SK-N-SH (cell line): ENCODE measurements around the gene DRC3. TPM values are rescaled to one million over a fixed set of nuclear protein-coding genes. Genes with fewer than 3 reads are reported as not detected.

Experiments
- CTCF ChIA-PET: fragments of 300-600, 350-600 bp; formaldehyde crosslinking; extraction: SDS; loops from one replicate; lab custom pipeline; 2021; lab: Yijun Ruan, JAX
- POLR2A ChIA-PET: fragments of 350-600 bp; sonication (Branson Sonifier 250); formaldehyde crosslinking; extraction: SDS; loops from one replicate; lab custom pipeline; 2020; ENCODE audit warnings: antibody characterized with exemption, inconsistent platforms; lab: Yijun Ruan, JAX
- DNase-seq: peaks from one replicate; pipeline ENCODE4 v3.0.0; 2012
- H2AFZ ChIP-seq: fragments of 200-600 bp; sonication (generic); 2 replicates; pipeline ENCODE4 v1.8.1; 2016; ENCODE audit warnings: antibody characterized with exemption, mild to moderate bottlenecking, low read depth
- H3F3A ChIP-seq: fragments of 200-600 bp; sonication (generic); replicated peaks from 2 replicates; pipeline ENCODE3; 2016; ENCODE audit warnings: antibody characterized with exemption, mild to moderate bottlenecking; ENCODE audit not compliant: insufficient read depth
- H3K27ac ChIP-seq, 2 experiments: fragments of 200-500 bp in 1 of 2; fragments of 200-600 bp in 1 of 2; sonication (Bioruptor generic) in 1 of 2; sonication (generic), shearing (Covaris generic) in 1 of 2; 2 replicates each; pipeline versions ENCODE4 v1.5.1 to v1.6.1; 2014 to 2016; ENCODE audit warnings: low read depth in 2 of 2, inconsistent platforms in 1 of 2, low read length in 1 of 2, mild to moderate bottlenecking in 1 of 2, mixed read lengths in 1 of 2
- H3K27me3 ChIP-seq: fragments of 200-600 bp; sonication (generic), shearing (Covaris generic); 2 replicates; pipeline ENCODE4 v1.6.1; 2016; ENCODE audit warnings: mixed run types; ENCODE audit not compliant: insufficient read depth
- H3K36me3 ChIP-seq, 2 experiments: fragments of 200-500 bp in 1 of 2; fragments of 200-600 bp in 1 of 2; sonication (Bioruptor generic) in 1 of 2; sonication (generic) in 1 of 2; replicated peaks in 1 of 2; 2 replicates each; pipeline versions ENCODE3 to v1.5.1; 2014 to 2016; ENCODE audit warnings: low read length in 1 of 2, mild to moderate bottlenecking in 1 of 2; ENCODE audit not compliant: insufficient read depth in 2 of 2, control insufficient read depth in 1 of 2
- H3K4me1 ChIP-seq, 2 experiments: fragments of 200-500 bp in 1 of 2; fragments of 200-600 bp in 1 of 2; sonication (Bioruptor generic) in 1 of 2; sonication (generic), shearing (Covaris generic) in 1 of 2; 2 replicates each; pipeline versions ENCODE4 v1.5.1 to v1.6.1; 2014 to 2016; ENCODE audit warnings: low read depth in 1 of 2, low read length in 1 of 2, mixed run types in 1 of 2; ENCODE audit not compliant: insufficient read depth in 2 of 2, control insufficient read depth in 1 of 2
- H3K4me2 ChIP-seq: fragments of 200-600 bp; sonication (generic), shearing (Covaris generic); 2 replicates; pipeline ENCODE4 v1.6.1; 2017; ENCODE audit warnings: mixed run types
- H3K4me3 ChIP-seq, 2 experiments: fragments of 200-500 bp in 1 of 2; fragments of 200-600 bp in 1 of 2; sonication (Bioruptor generic) in 1 of 2; sonication (generic), shearing (Covaris generic) in 1 of 2; 2 replicates each; pipeline versions ENCODE4 v1.5.1 to v1.8.1; 2014 to 2016; ENCODE audit warnings: low read depth in 2 of 2, inconsistent platforms in 1 of 2, low read length in 1 of 2, mild to moderate bottlenecking in 1 of 2, mixed read lengths in 1 of 2, moderate library complexity in 1 of 2
- H3K79me2 ChIP-seq: fragments of 200-600 bp; sonication (generic); 2 replicates; pipeline ENCODE4 v1.8.1; 2017; ENCODE audit warnings: mild to moderate bottlenecking; ENCODE audit not compliant: insufficient read depth
- H3K9ac ChIP-seq: fragments of 200-600 bp; sonication (generic); 2 replicates; pipeline ENCODE4 v1.6.1; 2017; ENCODE audit warnings: mixed run types
- H3K9me2 ChIP-seq: fragments of 200-600 bp; sonication (generic); 2 replicates; pipeline ENCODE4 v1.6.1; 2017; ENCODE audit warnings: mixed run types
- H3K9me3 ChIP-seq: fragments of 200-600 bp; sonication (generic); 2 replicates; pipeline ENCODE4 v1.6.1; 2017; ENCODE audit warnings: mixed run types, mild to moderate bottlenecking, moderate library complexity
- H4K20me1 ChIP-seq: fragments of 200-600 bp; sonication (generic); 2 replicates; pipeline ENCODE4 v1.6.1; 2017; ENCODE audit warnings: mild to moderate bottlenecking, mixed run types; ENCODE audit not compliant: insufficient read depth
- CHD2 ChIP-seq: fragments of 150-350 bp; IDR thresholded peaks from 2 replicates; pipeline ENCODE4 v1.6.1; 2018; ENCODE audit warnings: low read length; ENCODE audit not compliant: partially characterized antibody
- EP300 ChIP-seq, 2 experiments: IDR thresholded peaks; 2 replicates each; pipeline versions ENCODE4 v1.4.0 to v1.6.1; 2012; ENCODE audit warnings: borderline replicate concordance in 1 of 2, low read depth in 1 of 2, low read length in 1 of 2
- EZH2phosphoT487 ChIP-seq: fragments of 200-600 bp; sonication (generic); IDR thresholded peaks from 2 replicates; pipeline ENCODE4 v1.6.1; 2017; ENCODE audit warnings: low read depth, mixed run types, mild to moderate bottlenecking, antibody characterized with exemption, moderate library complexity, borderline replicate concordance
- FOXJ3 ChIP-seq: sonication (generic); formaldehyde crosslinking; IDR thresholded peaks from 2 replicates; pipeline ENCODE4 v1.5.1; 2020; ENCODE audit warnings: mild to moderate bottlenecking, missing genetic modification reagents
- IRF3 ChIP-seq: fragments of 150-350 bp; IDR thresholded peaks from 2 replicates; pipeline ENCODE4 v1.6.1; 2016; ENCODE audit warnings: mild to moderate bottlenecking, low read depth, low read length
- JUND ChIP-seq: IDR thresholded peaks from 2 replicates; pipeline ENCODE4 v1.4.0; 2012
- MXI1 ChIP-seq: IDR thresholded peaks from 2 replicates; pipeline ENCODE4 v1.6.1; 2012; ENCODE audit warnings: mild to moderate bottlenecking, low read depth, low read length, improper control_type of control experiment
- NFIC ChIP-seq: IDR thresholded peaks from 2 replicates; pipeline ENCODE4 v1.4.0; 2012; ENCODE audit warnings: borderline replicate concordance
- PBX3 ChIP-seq: IDR thresholded peaks from 2 replicates; pipeline ENCODE4; 2012
- POLR2AphosphoS5 ChIP-seq: IDR thresholded peaks from 2 replicates; pipeline ENCODE4 v1.6.1; 2012; ENCODE audit warnings: low read depth, low read length
- REST ChIP-seq: IDR thresholded peaks from 2 replicates; pipeline ENCODE4 v1.6.1; 2012; ENCODE audit warnings: mild to moderate bottlenecking, low read depth, low read length, moderate library complexity
- RFX5 ChIP-seq: IDR thresholded peaks from 2 replicates; pipeline ENCODE4 v1.6.1; 2012; ENCODE audit warnings: mild to moderate bottlenecking, improper control_type of control experiment, low read length
- RXRA ChIP-seq: IDR thresholded peaks from 2 replicates; pipeline ENCODE4 v1.4.0; 2012; ENCODE audit warnings: low read depth, mild to moderate bottlenecking, borderline replicate concordance
- TAF1 ChIP-seq: IDR thresholded peaks from 2 replicates; pipeline ENCODE4 v1.6.1; 2012; ENCODE audit warnings: low read depth, mild to moderate bottlenecking, low read length, moderate library complexity, borderline replicate concordance
- TEAD4 ChIP-seq: IDR thresholded peaks from 2 replicates; pipeline ENCODE4 v1.4.0; 2012; ENCODE audit warnings: mild to moderate bottlenecking, borderline replicate concordance; ENCODE audit not compliant: insufficient read depth
- ZBTB33 ChIP-seq: IDR thresholded peaks from 2 replicates; pipeline ENCODE4 v1.4.0; 2012; ENCODE audit warnings: low read depth, borderline replicate concordance
- WGBS: methylation state at CpG from one replicate; pipeline ENCODE4 v1.1.6; 2017; ENCODE audit warnings: low lambda C conversion rate; 5-methylcytosine and 5-hydroxymethylcytosine counted together
- polyA plus RNA-seq, 3 experiments: library from polyadenylated mRNA; depleted of rRNA; stranded (reverse); fragments of >200 nt; gene quantifications; 2 replicates each; pipeline ENCODE4 v1.2.3, GENCODE V29; 2012

The DRC3 gene
- polyA plus RNA-seq, 1 of the 3 experiments (the other 2 are of a cell fraction) = 3.6 TPM

GRCh38 chr17:18038149-18038850 lies 65.6 kb downstream of the DRC3 start:
- Histone ChIP-seq H2AFZ (peak overlapping the region; percentile 91), H4K20me1 (no peaks in the 10 kb centered on the region)
- CTCF ChIA-PET = interaction anchor here (0.6 to 2.9 kb wide), 6 partner anchors 17 to 147 kb away, joined by 3 to 11 read pairs (median 4); no protein-coding TSS in a partner anchor
- TF ChIP-seq RFX5 = no peak
- TF ChIP-seq, all 33 proteins: peak for 0
- Histone ChIP-seq H3K9me2 (no peaks in the 10 kb centered on the region), H3K4me2 (peak overlapping the region; percentile 79), H3K79me2 (peaks cover 61% of the 10 kb centered on the region), H3K27me3 (no peaks in the 10 kb centered on the region), H3K9ac (peak overlapping the region; percentile 72), H3F3A (peaks cover 7% of the 10 kb centered on the region), H3K36me3 (no peaks in the 10 kb centered on the region), H3K9me3 (no peaks in the 10 kb centered on the region), H3K27ac (peak overlapping the region; percentile 32 to 45; a peak in 2 of 4 replicates), H3K4me3 (peak overlapping the region; percentile 82 to 83), H3K4me1 (peaks cover 0 to 27% of the 10 kb centered on the region in 2 experiments; a peak in 2 of 4 replicates)
- POLR2A ChIA-PET = no interaction called here
- WGBS = 6% methylated on average over 13 of the region's 13 CpGs
- DNase-seq = no peak

- CTCF ChIA-PET = interaction anchor here (0.8 to 2.9 kb wide), 5 partner anchors 17 to 148 kb away, joined by 3 to 11 read pairs (median 6); no protein-coding TSS in a partner anchor
- peak within 1 kb of the TSS; percentile 84 for H3K9ac ChIP-seq
- peak within 1 kb of the TSS; percentile 94 for H3K4me2 ChIP-seq
- H3K79me2 ChIP-seq = peaks cover 58% of the 10 kb centered on the region
- peaks cover 7% of the 10 kb centered on the region for H3F3A ChIP-seq
- no peaks in the 10 kb centered on the region for H3K27me3 ChIP-seq
- peak within 1 kb of the TSS; percentile 36 to 83; a peak in 3 of 4 replicates for H3K27ac ChIP-seq
- peak within 1 kb of the TSS; percentile 91 for H2AFZ ChIP-seq
- peaks cover 4% of the 10 kb centered on the region; the same call in 1 of the 2 replicates for H4K20me1 ChIP-seq
- peaks cover 0 to 27% of the 10 kb centered on the region in 2 experiments; a peak in 2 of 4 replicates for H3K4me1 ChIP-seq
- POLR2A ChIA-PET = no interaction called here
- peak within 1 kb of the TSS; percentile 82 to 83 for H3K4me3 ChIP-seq
- WGBS = under 1% methylated on average over 41 of the region's 67 CpGs
- H3K36me3 ChIP-seq = no peaks in the 10 kb centered on the region
- peak; percentile 99 for DNase-seq
- no peaks in the 10 kb centered on the region for H3K9me3 ChIP-seq
- no peaks in the 10 kb centered on the region for H3K9me2 ChIP-seq
- TF ChIP-seq IRF3 (peak; percentile 88), POLR2AphosphoS5 (0 out of 2 replicates have a peak, but pooled peaks have one; percentile 35), TAF1 (no peak; the same call in 1 of the 2 replicates), JUND (no peak), CHD2 (peak; percentile 84), EZH2phosphoT487 (no peak), ZBTB33 (no peak), PBX3 (peak; percentile 95), EP300 (IDR thresholded peaks at IDR 0.05; ENCODE audit: borderline replicate concordance in 1 of 2, low read depth in 1 of 2, low read length in 1 of 2) (no peak), MXI1 (peak; percentile 82), TEAD4 (no peak), NFIC (no peak), RXRA (no peak), FOXJ3 (CRISPR knock-in tag) (peak; percentile 53; the same call in 1 of the 2 replicates), REST (no peak)
Measured at GRCh38 chr17:18038861-18039534, 66.3 kb downstream of the DRC3 start, which contains the start of the genes ATPAF2 and GID4. Gene ATPAF2, minus strand, starts transcription at chr17:18039168. Its CDS starts 155 bp downstream, at chr17:18039013. Gene GID4, plus strand, starts transcription at chr17:18039408. Its CDS starts 57 bp downstream, at chr17:18039465.
